SJCRH30 (cell line): ENCODE results near the gene ADAMTS13. TPM values are rescaled to one million over a fixed set of nuclear protein-coding genes. Genes with fewer than 3 reads are reported as not detected.

Experiments used
- DNase-seq, 2 experiments: peaks; one replicate each; pipeline ENCODE4 v3.0.0-alpha.2; 2015 to 2020
- H3K27ac ChIP-seq: fragments of 250-450 bp; sonication (Bioruptor Pico); 2 replicates; pipeline ENCODE4 v1.5.1; 2020; ENCODE audit warnings: mild to moderate bottlenecking, moderate library complexity
- H3K27me3 ChIP-seq: fragments of 250-450 bp; sonication (Bioruptor Pico); 2 replicates; pipeline ENCODE4 v1.5.1; 2020; ENCODE audit warnings: mild to moderate bottlenecking, moderate library complexity
- H3K36me3 ChIP-seq: fragments of 250-450 bp; sonication (Bioruptor Pico); 2 replicates; pipeline ENCODE4 v1.5.1; 2020; ENCODE audit warnings: mild to moderate bottlenecking, moderate library complexity
- H3K4me1 ChIP-seq: fragments of 250-450 bp; sonication (Bioruptor Pico); 2 replicates; pipeline ENCODE4 v1.5.1; 2020; ENCODE audit warnings: mild to moderate bottlenecking, moderate library complexity
- H3K4me3 ChIP-seq: fragments of 250-450 bp; sonication (Bioruptor Pico); 2 replicates; pipeline ENCODE4 v1.5.1; 2020; ENCODE audit warnings: mild to moderate bottlenecking, moderate library complexity
- H3K9me3 ChIP-seq: fragments of 250-450 bp; sonication (Bioruptor Pico); replicated peaks from 2 replicates; pipeline ENCODE4 v1.5.1; 2020; ENCODE audit warnings: mild to moderate bottlenecking, moderate library complexity
- total RNA-seq: library from RNA; depleted of rRNA; stranded (reverse); fragments of >200 nt; shearing (Covaris generic); gene quantifications from 2 replicates; pipeline ENCODE4 v1.2.3, GENCODE V29; 2014

ADAMTS13 gene
- total RNA-seq, 1 experiment from 2014 or later = 0.42 TPM

DNA sequence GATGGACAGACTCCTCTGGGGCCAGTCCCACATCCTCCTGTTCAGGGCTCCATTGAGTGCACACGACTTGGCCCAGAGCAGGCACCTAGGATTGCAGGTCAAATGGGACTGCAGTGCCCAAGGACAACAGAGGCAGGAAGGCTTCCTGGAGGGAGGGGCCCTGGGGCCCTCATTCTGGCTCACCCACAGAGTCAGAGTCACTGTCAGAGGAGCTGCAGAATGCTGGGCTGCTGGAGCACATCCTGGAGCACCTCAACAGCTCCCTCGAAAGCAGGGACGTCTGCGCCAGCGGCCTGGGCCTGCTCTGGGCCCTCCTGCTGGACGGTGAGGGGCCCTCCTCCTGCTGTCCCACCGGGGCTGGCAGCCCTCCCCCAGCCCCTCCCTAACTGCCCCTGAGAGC is 19.5 kb upstream of the ADAMTS13 start:
- H3K4me3 ChIP-seq = no peak overlapping the region
- no peaks in the 10 kb centered on the region for H3K9me3 ChIP-seq
- no peaks in the 10 kb centered on the region for H3K27me3 ChIP-seq
- peaks cover 11% of the 10 kb centered on the region for H3K36me3 ChIP-seq
- no peak overlapping the region for H3K27ac ChIP-seq
- no peaks in the 10 kb centered on the region for H3K4me1 ChIP-seq
- DNase-seq = no peak

DNA sequence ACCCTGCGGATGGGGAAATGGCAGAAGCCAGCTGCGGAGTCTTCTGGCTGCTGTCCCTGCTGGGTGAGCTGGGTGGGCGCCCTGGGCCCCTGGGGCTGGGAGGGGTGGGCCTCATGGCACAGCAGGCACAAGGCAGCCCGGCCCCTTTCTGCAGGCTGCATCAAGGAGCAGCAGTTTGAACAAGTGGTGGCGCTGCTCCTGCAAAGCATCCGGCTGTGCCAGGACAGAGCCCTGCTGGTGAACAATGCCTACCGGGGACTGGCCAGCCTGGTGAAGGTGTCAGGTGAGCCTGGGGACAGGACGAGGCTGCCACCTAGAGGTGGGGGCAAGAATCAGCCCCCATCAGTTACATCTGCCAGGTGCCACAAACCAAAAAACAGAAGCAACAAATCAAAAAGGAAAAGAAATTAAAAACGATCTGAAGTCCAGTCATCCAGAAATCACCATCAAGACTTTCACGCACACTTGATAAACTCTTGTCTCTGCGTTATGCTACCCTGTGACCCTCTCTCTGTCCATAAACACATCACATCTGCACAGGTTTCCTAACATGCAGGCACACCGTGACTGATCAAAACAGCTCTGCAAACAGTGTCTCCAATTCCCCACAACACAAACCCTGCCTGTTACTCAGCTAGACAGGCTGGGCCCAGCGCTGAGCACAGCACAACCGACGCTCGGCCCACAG is 18.3 kb upstream of the ADAMTS13 start:
- peak; percentile 53 to 66 for DNase-seq
- peaks cover 16% of the 10 kb centered on the region for H3K36me3 ChIP-seq

GRCh38 chr9:133404454-133405002 is 17.6 kb upstream of the ADAMTS13 start:
- Histone ChIP-seq H3K36me3 (peaks cover 21% of the 10 kb centered on the region), H3K27ac (no peak overlapping the region), H3K4me1 (no peaks in the 10 kb centered on the region), H3K27me3 (no peaks in the 10 kb centered on the region), H3K4me3 (no peak overlapping the region), H3K9me3 (no peaks in the 10 kb centered on the region)
- no peak for DNase-seq

More for the DNA sequence above, 18.3 kb upstream of the ADAMTS13 start:
- Histone ChIP-seq H3K4me3 (no peak overlapping the region), H3K27me3 (no peaks in the 10 kb centered on the region), H3K9me3 (no peaks in the 10 kb centered on the region), H3K27ac (no peak overlapping the region), H3K4me1 (no peaks in the 10 kb centered on the region)

DNA sequence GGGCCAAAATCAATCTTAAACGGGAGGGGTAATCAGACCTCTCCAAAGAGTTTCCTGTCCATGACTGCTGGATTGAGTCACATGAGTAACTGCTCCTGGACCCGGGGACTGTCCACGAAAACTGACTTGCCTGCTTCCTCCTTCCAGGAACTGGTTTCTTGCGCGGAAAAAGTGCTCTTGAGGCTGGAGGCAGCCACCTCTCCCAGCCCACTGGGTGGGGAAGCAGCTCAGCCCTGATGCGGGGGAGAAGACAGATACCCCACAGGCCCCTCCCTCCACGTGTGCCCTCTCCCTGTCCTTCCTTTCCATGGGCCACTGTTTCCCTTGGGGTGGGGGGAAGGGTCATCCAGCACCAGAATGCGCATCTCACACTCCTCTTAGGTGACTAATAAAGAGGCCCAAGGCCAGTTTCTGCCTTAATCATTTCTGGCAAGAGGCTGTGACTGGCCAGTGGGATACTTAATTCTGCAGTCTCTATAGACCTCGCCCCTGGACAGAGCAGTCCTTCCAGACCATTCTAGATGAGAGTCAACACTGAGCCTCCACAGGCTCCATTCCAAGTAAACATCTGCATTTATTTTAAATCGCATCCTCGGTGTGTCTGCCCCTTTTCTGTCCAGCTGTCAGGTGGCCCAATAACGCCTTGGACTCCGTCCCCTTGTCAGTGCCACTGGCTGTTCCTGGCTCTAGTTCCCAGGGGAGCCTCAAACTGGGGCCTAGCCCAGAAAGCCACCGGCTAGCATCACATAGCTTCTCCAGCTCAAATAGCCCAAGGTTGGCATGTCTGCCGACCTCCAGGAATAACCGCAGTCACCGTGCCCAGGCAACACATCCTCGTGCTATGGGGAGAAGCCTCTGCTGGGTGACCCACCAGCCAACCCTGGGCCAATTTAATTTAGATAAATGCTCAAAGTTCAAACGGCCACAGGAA is 16.4 kb upstream of the ADAMTS13 start:
- no peak for DNase-seq
- Histone ChIP-seq H3K9me3 (no peaks in the 10 kb centered on the region), H3K27ac (no peak overlapping the region), H3K36me3 (peaks cover 34% of the 10 kb centered on the region), H3K27me3 (no peaks in the 10 kb centered on the region), H3K4me3 (no peak overlapping the region), H3K4me1 (no peaks in the 10 kb centered on the region)

- Histone ChIP-seq H3K27ac (no peak overlapping the region), H3K9me3 (no peaks in the 10 kb centered on the region), H3K27me3 (no peaks in the 10 kb centered on the region), H3K4me1 (no peaks in the 10 kb centered on the region), H3K4me3 (no peak overlapping the region), H3K36me3 (peaks cover 38% of the 10 kb centered on the region)
- DNase-seq = peak; percentile 82 to 88
These were observed 15.5 kb upstream of the ADAMTS13 start for GRCh38 chr9:133406480-133407307.

GRCh38 chr9:133408042-133408441 is 14.1 kb upstream of the ADAMTS13 start:
- Histone ChIP-seq H3K9me3 (no peaks in the 10 kb centered on the region), H3K36me3 (peaks cover 48% of the 10 kb centered on the region), H3K27ac (no peak overlapping the region), H3K4me3 (no peak overlapping the region), H3K27me3 (no peaks in the 10 kb centered on the region), H3K4me1 (no peaks in the 10 kb centered on the region)
- no peak for DNase-seq

DNA sequence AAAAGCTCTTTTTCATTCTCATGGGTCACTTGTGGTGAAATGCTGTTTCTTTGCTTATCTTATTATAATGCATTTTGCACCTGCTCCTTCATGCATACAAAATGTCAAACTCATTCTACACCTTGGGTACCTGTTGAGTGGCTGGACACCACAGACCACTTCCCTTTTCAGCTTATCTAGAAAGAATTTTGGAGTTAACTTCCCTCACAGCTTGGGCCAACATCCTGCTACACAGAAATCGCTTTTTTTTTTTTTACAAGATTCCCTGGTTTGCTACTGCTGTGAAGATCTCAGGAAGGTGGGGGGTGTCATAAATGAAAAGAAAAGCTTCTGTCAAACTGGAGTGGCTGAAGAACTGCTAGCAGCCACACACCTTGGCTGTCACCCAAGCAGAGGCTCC is 7.0 kb upstream of the ADAMTS13 start:
- Histone ChIP-seq H3K27ac (no peak overlapping the region), H3K9me3 (no peaks in the 10 kb centered on the region), H3K27me3 (no peaks in the 10 kb centered on the region), H3K4me3 (no peak overlapping the region), H3K36me3 (peaks cover 30% of the 10 kb centered on the region), H3K4me1 (peaks cover 10% of the 10 kb centered on the region)
- no peak for DNase-seq

DNA sequence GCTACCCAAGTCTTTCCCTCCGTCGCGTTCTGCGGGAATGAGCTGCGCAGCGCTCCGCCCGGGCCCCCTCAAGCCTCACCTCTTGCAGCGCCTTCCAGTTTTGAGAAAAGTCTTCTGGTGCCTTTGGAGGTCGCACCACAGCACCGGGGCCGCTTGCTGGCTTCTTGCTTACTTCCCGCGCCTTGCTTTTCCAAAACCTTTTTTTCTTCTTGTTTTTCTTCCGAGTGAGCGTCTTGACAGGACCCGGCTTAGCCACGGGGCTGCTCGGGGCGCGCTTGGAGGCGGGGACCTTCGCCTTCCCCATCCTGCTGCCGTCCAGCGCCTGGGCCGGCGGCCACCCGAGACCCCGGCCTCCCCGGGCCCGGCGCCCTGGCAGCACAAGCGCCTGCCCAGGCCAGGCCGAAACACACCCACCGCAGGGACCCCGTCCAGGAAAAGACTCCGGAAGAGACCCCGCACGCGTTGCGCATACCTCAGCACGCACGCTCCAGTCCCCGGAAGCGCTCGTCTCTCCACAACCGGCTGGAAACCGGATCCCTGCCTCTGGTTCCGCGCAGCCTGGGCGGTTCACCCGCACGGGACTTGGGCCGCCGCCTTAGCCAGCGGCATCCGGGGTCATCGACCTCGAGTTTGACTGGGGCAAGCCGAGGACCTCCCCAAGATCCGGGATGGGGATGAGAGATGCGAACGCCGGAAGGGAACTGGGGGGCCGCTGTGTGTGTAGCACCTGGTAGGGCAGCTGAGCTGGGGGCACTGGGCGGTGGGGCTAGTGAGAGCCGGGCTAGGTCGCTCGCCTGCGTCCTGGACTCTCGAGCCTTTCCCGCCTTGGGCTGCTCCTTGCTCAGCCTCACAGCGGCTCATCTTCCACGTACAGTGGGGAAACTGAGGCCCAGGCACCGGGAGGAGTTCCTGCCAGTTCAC is 4.4 kb upstream of the ADAMTS13 start, which contains the start of gene REXO4:
TSS of gene REXO4 (minus strand) at position 470 of the 921 bp plus-strand sequence. CDS start at position 304, 166 bp downstream.
- H3K36me3 ChIP-seq = peaks cover 9% of the 10 kb centered on the region
- peak; percentile 97 for DNase-seq
- no peaks in the 10 kb centered on the region for H3K9me3 ChIP-seq
- peaks cover 10% of the 10 kb centered on the region for H3K4me1 ChIP-seq
- H3K4me3 ChIP-seq = peak within 1 kb of the TSS; percentile 93
- no peaks in the 10 kb centered on the region for H3K27me3 ChIP-seq
- H3K27ac ChIP-seq = peak within 1 kb of the TSS; percentile 62

GRCh38 chr9:133419005-133419404 is 3.2 kb upstream of the ADAMTS13 start:
- no peaks in the 10 kb centered on the region for H3K9me3 ChIP-seq
- H3K36me3 ChIP-seq = peaks cover 9% of the 10 kb centered on the region
- H3K27me3 ChIP-seq = no peaks in the 10 kb centered on the region
- DNase-seq = no peak
- H3K27ac ChIP-seq = no peak overlapping the region
- peak overlapping the region; percentile 93 for H3K4me3 ChIP-seq
- peaks cover 10% of the 10 kb centered on the region for H3K4me1 ChIP-seq

DNA sequence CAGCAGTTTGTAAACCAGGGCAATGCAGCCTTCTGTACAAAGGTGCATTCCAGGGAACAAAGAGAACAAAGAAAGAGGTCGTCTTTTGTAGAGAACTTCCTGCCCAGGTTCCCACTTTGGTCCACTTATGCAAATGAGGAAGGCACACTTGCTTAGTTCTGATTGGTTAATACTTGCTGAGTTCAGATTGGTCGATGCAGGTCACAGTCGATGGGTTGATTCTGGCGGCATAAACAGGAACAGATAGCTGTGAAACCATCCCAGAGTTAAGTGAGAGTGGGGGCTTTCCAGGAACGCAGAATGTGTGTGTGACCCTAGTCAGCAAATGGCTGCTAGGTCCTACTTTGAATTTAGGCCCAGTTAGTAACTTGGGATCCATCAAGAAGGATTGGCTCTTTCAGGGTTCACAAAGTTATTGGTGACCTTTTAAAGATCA is 1.8 kb upstream of the ADAMTS13 start:
- Histone ChIP-seq H3K4me1 (peaks cover 10% of the 10 kb centered on the region), H3K4me3 (no peak overlapping the region), H3K9me3 (no peaks in the 10 kb centered on the region), H3K36me3 (peaks cover 7% of the 10 kb centered on the region; the same call in 1 of the 2 replicates), H3K27me3 (no peaks in the 10 kb centered on the region), H3K27ac (no peak overlapping the region)
- DNase-seq = no peak

DNA sequence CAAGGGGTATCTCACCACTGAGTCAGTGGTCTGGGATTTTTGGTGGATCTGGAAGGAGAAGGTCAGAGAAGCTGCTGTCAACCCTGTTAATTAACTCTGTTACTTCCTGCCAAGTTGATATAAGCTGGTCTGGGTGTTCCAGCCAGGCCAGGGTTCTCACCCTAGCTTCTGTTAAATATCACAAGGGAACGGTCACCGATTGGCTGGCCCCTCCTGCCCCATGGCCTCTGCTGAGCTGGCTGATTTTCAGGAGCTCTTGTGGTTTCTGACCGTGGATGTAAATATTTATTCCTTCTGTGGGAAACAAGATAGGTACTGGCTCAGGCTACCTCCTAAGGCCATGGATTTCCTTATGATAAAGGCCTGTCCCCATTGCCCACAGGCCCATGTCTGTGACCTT is 1.0 kb downstream of the ADAMTS13 start:
- no peak for DNase-seq
- Histone ChIP-seq H3K27me3 (no peaks in the 10 kb centered on the region), H3K4me1 (no peaks in the 10 kb centered on the region; the same call in 1 of the 2 replicates), H3K27ac (no peak overlapping the region), H3K9me3 (no peaks in the 10 kb centered on the region), H3K36me3 (no peaks in the 10 kb centered on the region), H3K4me3 (no peak overlapping the region)

DNA sequence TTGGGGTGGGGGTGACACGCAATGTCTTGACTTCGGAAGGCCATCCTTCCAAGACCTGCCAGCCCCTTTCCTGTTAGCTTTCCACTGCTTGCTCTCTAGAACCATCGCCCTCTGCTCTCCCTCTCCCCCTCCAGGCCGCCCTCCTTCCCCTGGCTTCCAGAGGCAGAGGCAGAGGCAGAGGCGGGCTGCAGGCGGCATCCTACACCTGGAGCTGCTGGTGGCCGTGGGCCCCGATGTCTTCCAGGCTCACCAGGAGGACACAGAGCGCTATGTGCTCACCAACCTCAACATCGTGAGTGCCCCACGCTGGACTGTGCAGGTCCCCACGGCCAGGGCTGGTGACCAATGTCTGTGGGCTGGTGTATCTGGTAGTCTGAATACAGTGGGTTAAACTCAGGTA is 2.0 kb downstream of the ADAMTS13 start:
- Histone ChIP-seq H3K9me3 (no peaks in the 10 kb centered on the region), H3K4me1 (no peaks in the 10 kb centered on the region; the same call in 1 of the 2 replicates), H3K36me3 (no peaks in the 10 kb centered on the region), H3K4me3 (no peak overlapping the region), H3K27ac (no peak overlapping the region), H3K27me3 (no peaks in the 10 kb centered on the region)
- DNase-seq = no peak

GRCh38 chr9:133425049-133425632 is 3.0 kb downstream of the ADAMTS13 start:
- DNase-seq = no peak
- H3K9me3 ChIP-seq = no peaks in the 10 kb centered on the region
- H3K27ac ChIP-seq = no peak overlapping the region
- no peaks in the 10 kb centered on the region for H3K36me3 ChIP-seq
- no peaks in the 10 kb centered on the region; the same call in 1 of the 2 replicates for H3K4me1 ChIP-seq
- H3K4me3 ChIP-seq = no peak overlapping the region
- no peaks in the 10 kb centered on the region for H3K27me3 ChIP-seq
